Measurements from ENCODE around the gene TRIM13. TPM values are rescaled to one million over a fixed set of nuclear protein-coding genes. Genes with fewer than 3 reads are reported as not detected.
A peak's percentile ranks its signal among the peaks of the same experiment; 100 is the strongest.

Gene TRIM13
- total RNA-seq, 2 donors from 2014 or later = 15.8 to 16.0 TPM

- no peak overlapping the region for H3K4me3 ChIP-seq
- no peaks in the 10 kb centered on the region for H3K36me3 ChIP-seq
- no peak for TF ChIP-seq CTCF (IDR thresholded peaks at IDR 0.05)
- H3K27me3 ChIP-seq = no peaks in the 10 kb centered on the region
- no peak overlapping the region for H3K27ac ChIP-seq
- no peak for DNase-seq (ENCODE audit: low spot score)
- no peaks in the 10 kb centered on the region for H3K9me3 ChIP-seq
- H3K4me1 ChIP-seq = peaks cover 0 to 12% of the 10 kb centered on the region in 2 donors
Measured at GRCh38 chr13:49993111-49993510, 3.7 kb upstream of the TRIM13 start.

GRCh38 chr13:49993666-49994065, 3.2 kb upstream of the TRIM13 start:
- no peak for DNase-seq (ENCODE audit: low spot score)
- Histone ChIP-seq H3K4me3 (no peak overlapping the region), H3K27ac (no peak overlapping the region), H3K36me3 (no peaks in the 10 kb centered on the region), H3K9me3 (no peaks in the 10 kb centered on the region), H3K27me3 (no peaks in the 10 kb centered on the region), H3K4me1 (peaks cover 0 to 17% of the 10 kb centered on the region in 2 donors)
- TF ChIP-seq CTCF (IDR thresholded peaks at IDR 0.05) = no peak

- Histone ChIP-seq H3K4me1 (peaks cover 0 to 37% of the 10 kb centered on the region in 2 donors), H3K9me3 (no peaks in the 10 kb centered on the region), H3K4me3 (peak overlapping the region; percentile 84 to 89), H3K27ac (peak overlapping the region; percentile 98 to 99), H3K36me3 (peaks cover 12% of the 10 kb centered on the region), H3K27me3 (no peaks in the 10 kb centered on the region)
- TF ChIP-seq CTCF (IDR thresholded peaks at IDR 0.05) = no peak
- DNase-seq (ENCODE audit: low spot score) = no peak
Measured at GRCh38 chr13:49995625-49996101, 1.2 kb upstream of the TRIM13 start.

GRCh38 chr13:49996161-49996915, 504 bp upstream of the TRIM13 start:
- peaks cover 19% of the 10 kb centered on the region for H3K36me3 ChIP-seq
- peak overlapping the region; percentile 84 to 89 for H3K4me3 ChIP-seq
- no peak for TF ChIP-seq CTCF (IDR thresholded peaks at IDR 0.05)
- peak overlapping the region; percentile 98 to 99 for H3K27ac ChIP-seq
- DNase-seq (ENCODE audit: low spot score) = peak; percentile 87
- H3K9me3 ChIP-seq = no peaks in the 10 kb centered on the region
- no peaks in the 10 kb centered on the region for H3K27me3 ChIP-seq
- peaks cover 0 to 44% of the 10 kb centered on the region in 2 donors for H3K4me1 ChIP-seq

DNA sequence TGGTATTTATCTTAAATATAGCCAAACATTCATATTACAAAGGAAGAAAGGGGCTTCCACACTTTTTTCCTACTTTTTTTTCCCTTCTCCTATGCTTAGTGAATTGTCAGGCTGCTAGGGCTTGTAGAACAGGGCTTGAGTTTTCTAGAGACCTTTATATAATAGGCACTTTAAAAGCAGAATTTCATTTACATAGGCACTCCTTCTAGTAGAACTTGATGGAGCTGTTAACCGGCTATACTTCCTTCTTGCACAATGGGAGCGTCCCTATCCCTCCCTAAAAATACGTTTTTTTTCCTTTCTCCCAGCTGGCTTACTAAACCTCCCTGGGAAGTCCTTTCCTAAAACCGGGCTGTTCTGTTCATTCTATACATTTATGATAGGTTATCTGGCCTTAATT, 1.1 kb downstream of the TRIM13 start:
- TF ChIP-seq CTCF (IDR thresholded peaks at IDR 0.05) = no peak
- Histone ChIP-seq H3K9me3 (no peaks in the 10 kb centered on the region), H3K4me1 (peaks cover 0 to 49% of the 10 kb centered on the region in 2 donors), H3K27me3 (no peaks in the 10 kb centered on the region), H3K36me3 (peaks cover 22% of the 10 kb centered on the region), H3K27ac (peak overlapping the region; percentile 88 to 99), H3K4me3 (peak overlapping the region; percentile 51 to 84)
- no peak for DNase-seq (ENCODE audit: low spot score)

Data from right atrium auricular region (tissue), 2 donors.